Measurements from ENCODE around the gene USP17L19.
"Not testable (repeated sequence)": the region's sequence is repeated elsewhere in the genome, so short reads cannot be mapped to it uniquely, and the experiment has no call there.

- TF ChIP-seq EZH2 (optimal IDR thresholded peaks at IDR 0.05; ENCODE audit: low read depth, low read length); CTCF (IDR thresholded peaks at IDR 0.05; ENCODE audit: low read length): not testable (repeated sequence)
Measured at GRCh38 chr4:9214701-9215100, 38.5 kb upstream of the USP17L19 start.

Measured in MM.1S (cell line).